Measurements from ENCODE around the gene AARS1. TPM values are rescaled to one million over a fixed set of nuclear protein-coding genes. Genes with fewer than 3 reads are reported as not detected.

AARS1 gene
- total and polyA plus RNA-seq, 2 donors (not counting 3 experiments of a cell fraction or from before 2014, with no cell fraction given) = 71.3 to 110 TPM

- dilution Hi-C loops (cut with MboI; ENCODE audit: extremely low pct_ligation_motif_present, low sequenced_read_pairs) = no loop called here
- Histone ChIP-seq H3K79me2 (ENCODE audit: control insufficient read depth, insufficient read depth, low read length) (no peaks in the 10 kb centered on the region), H3K9ac (replicated peaks; ENCODE audit: extremely low read depth, insufficient read depth, low read length) (no peak overlapping the region), H3K4me2 (ENCODE audit: insufficient read depth, low read length) (no peak overlapping the region), H4K20me1 (replicated peaks; ENCODE audit: control insufficient read depth, extremely low read depth, insufficient read depth, low read length) (no peaks in the 10 kb centered on the region), H3K27ac (ENCODE audit: insufficient read depth, low read depth, low read length) (no peak overlapping the region), H3K36me3 (ENCODE audit: control insufficient read depth in 2 of 2, extremely low read depth in 1 of 2, insufficient read depth in 2 of 2, low read length in 2 of 2) (peaks cover 6 to 25% of the 10 kb centered on the region in 2 experiments), H3K9me3 (replicated peaks; ENCODE audit: control insufficient read depth, insufficient read depth, low read length) (no peaks in the 10 kb centered on the region), H2AFZ (ENCODE audit: low read depth, low read length) (no peak overlapping the region), H3K4me1 (ENCODE audit: control insufficient read depth, extremely low read depth, insufficient read depth, low read length) (no peaks in the 10 kb centered on the region), H3K4me3 (replicated peaks in 1 of 3; ENCODE audit: insufficient read depth in 1 of 3, low read depth in 1 of 3, low read length in 3 of 3) (no peak overlapping the region), H3K27me3 (ENCODE audit: control insufficient read depth in 2 of 2, insufficient read depth in 2 of 2, low read length in 2 of 2) (no peaks in the 10 kb centered on the region), H3K9me1 (replicated peaks; ENCODE audit: control insufficient read depth, extremely low read depth, insufficient read depth, low read length) (no peaks in the 10 kb centered on the region)
- intact Hi-C loops (cut with micrococcal nuclease) = loop anchor here (1.0 kb wide), 1 partner anchor 322 kb away; no protein-coding TSS in a partner anchor
- ChIA-PET POLR2A (no interaction called here), CTCF (interaction anchor here (0.8 to 2.0 kb wide), 7 partner anchors 8 to 323 kb away, joined by 3 to 14 read pairs (median 4); partner anchors contain the start of genes DDX19A and DDX19B)
- no peak for FAIRE-seq
- no peak for DNase-seq (ENCODE audit: low read depth, low spot score)
- no TSS peak for BruUV-seq (replicated peaks)
- TF ChIP-seq MAX (IDR thresholded peaks at IDR 0.05; ENCODE audit: insufficient read depth, insufficient read length) = no peak
- TF ChIP-seq FOS (IDR thresholded peaks at IDR 0.05; ENCODE audit: borderline replicate concordance, insufficient read depth, low read length) = no peak
- TF ChIP-seq GATA2 (IDR thresholded peaks at IDR 0.05; ENCODE audit: insufficient read depth, insufficient read length, low read depth, low read length) = no peak
- no peak for TF ChIP-seq POLR2A (IDR thresholded peaks at IDR 0.05; ENCODE audit: low read depth, low read length)
- no peak for TF ChIP-seq MYC (IDR thresholded peaks at IDR 0.05; ENCODE audit: low read depth, low read length)
- no peak for TF ChIP-seq CTCF (IDR thresholded peaks at IDR 0.05; ENCODE audit: extremely low read depth in 1 of 2, insufficient read depth in 1 of 2, low read depth in 1 of 2, low read length in 2 of 2)
- TF ChIP-seq POLR2AphosphoS5 (IDR thresholded peaks at IDR 0.05; ENCODE audit: insufficient read depth, low read depth, low read length) = no peak
- TF ChIP-seq JUN (IDR thresholded peaks at IDR 0.05; ENCODE audit: borderline replicate concordance, insufficient read depth, insufficient read length, low read depth) = no peak
- TF ChIP-seq EZH2 (IDR thresholded peaks at IDR 0.05; ENCODE audit: borderline replicate concordance, low read depth, low read length, severe bottlenecking) = no peak
Observed at GRCh38 chr16:70331091-70331490, 41.8 kb upstream of the AARS1 start.

Data from endothelial cell of umbilical vein (primary cell).